GM19238 (cell line): ENCODE measurements around the gene N4BP2L2.

ENCODE experiments used
- DNase-seq: peaks from one replicate; pipeline ENCODE4 v3.0.0; 2011; ENCODE audit warnings: low spot score; ENCODE audit not compliant: insufficient read length

Gene N4BP2L2

GRCh38 chr13:32530841-32531253, 7.7 kb downstream of the N4BP2L2 start:
- DNase-seq: no peak

- no peak for DNase-seq
These were observed 10.2 kb downstream of the N4BP2L2 start for GRCh38 chr13:32528358-32528757.

DNA sequence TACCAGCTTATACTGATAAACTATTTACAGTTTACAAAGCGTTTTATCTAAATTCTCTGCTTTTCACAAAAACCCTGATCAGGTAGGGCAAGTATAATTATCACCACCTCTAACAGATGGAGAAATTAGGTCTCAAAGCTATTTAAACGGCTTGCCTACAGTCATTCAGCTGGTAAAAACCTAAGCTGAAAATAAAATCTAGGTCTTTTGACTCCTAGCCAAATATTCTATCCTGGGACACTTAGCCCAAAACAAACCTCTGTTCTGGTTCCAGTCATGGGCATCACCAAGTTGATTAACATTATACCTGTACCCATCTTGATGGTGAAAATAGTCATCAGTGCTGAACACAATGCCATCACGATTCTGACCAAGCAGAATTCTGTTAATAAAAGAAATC, 11.4 kb downstream of the N4BP2L2 start:
- no peak for DNase-seq

- DNase-seq: no peak
These were observed 12.8 kb downstream of the N4BP2L2 start for GRCh38 chr13:32525766-32526165.

- DNase-seq: no peak
These were observed 23.3 kb downstream of the N4BP2L2 start for GRCh38 chr13:32515246-32515645.

DNA sequence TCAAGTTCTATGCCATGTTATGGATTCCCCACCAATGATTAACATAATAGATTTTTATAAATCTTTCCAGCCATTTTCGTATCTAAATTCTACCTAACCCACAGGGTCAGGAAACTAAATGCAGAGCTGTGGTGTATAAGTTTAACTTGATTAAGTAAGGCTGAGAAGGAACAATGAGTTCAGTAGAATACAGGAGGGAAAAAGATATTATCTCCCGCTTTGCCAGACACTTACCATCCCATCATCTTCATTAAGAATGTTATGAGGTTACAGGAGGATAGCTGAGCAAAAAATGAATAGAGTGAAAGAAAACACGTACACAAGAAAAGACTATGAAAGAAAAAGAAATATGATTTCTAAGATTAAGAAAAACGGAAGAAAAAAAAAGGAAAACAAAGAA, 27.1 kb downstream of the N4BP2L2 start:
- no peak for DNase-seq

- DNase-seq: no peak
These were observed 33.7 kb downstream of the N4BP2L2 start for GRCh38 chr13:32504876-32505275.

DNA sequence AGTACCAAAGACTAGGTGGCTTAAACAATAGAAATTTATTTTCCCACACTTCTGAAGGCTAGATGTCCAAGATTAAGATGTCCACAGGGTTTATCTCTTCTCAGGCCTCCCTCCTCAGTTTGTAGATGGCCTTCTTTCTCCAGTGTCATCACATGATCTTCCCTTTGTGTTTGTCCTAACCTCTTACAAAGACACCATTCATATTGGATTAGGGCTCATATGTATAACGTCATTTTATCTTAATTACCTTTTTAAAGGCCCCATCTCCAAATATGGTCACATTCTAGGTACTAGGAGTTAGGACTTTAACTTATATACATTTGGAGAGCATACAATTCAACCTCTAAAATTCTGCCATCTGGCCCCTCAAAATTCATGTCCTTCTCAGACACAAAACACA, 34.3 kb downstream of the N4BP2L2 start:
- no peak for DNase-seq

DNA sequence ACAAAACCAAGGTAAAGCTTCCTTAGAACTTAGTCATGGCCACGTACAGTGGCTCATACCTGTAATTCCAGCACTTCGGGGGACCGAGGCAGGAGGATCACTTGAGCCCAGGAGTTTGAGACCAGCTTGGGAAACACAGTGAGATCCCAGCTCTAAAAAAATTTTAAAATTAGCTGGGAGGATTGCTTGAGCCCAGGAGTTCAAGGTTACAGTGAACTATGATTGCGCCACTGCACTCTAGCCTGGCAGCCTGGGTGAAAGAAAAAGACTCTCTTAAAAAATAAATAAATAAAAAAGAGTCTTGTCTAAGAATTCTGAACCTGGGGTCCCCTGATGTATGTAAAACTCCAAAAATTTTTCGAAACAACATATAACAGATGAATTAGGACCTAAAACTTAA, 34.9 kb downstream of the N4BP2L2 start:
- DNase-seq: no peak

DNA sequence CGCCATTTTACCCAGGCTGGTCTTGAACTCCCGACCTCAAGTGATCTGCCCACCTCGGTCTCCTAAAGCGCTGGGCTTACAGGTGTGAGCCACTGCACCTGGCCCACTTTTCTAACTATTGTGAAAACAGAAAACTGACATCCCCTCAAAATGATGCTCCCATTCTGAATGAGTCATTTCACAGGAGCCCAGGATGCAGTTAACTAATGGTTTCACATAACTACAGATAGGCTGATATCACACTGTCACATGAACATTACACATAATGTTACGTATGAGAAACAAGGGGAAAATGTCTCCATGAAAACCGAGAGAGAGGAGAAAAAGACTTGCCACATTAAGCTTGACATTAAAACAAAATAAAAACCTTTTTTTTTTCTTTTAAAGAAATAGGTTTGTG, 37.5 kb downstream of the N4BP2L2 start:
- no peak for DNase-seq

- DNase-seq: no peak
These were observed 38.9 kb downstream of the N4BP2L2 start for GRCh38 chr13:32499538-32500210.

DNA sequence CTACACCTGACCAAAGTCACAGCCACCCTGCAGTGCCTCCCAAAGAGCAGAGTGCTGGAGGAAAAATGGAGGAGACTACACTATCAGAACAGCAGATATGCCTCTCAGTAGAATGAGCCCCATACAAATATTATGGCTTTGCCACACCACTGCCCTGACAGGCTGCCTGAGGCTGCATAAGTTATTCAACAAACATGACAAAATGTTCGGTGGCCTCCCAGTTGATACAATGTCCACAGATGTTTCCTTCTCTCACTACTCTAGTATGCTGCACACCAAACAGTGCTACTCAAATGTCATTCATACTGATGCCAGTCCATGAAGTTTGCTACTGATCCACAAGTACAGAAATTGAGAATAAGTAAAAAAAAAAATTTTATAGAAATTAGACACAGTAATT, 41.0 kb downstream of the N4BP2L2 start:
- DNase-seq: no peak

DNA sequence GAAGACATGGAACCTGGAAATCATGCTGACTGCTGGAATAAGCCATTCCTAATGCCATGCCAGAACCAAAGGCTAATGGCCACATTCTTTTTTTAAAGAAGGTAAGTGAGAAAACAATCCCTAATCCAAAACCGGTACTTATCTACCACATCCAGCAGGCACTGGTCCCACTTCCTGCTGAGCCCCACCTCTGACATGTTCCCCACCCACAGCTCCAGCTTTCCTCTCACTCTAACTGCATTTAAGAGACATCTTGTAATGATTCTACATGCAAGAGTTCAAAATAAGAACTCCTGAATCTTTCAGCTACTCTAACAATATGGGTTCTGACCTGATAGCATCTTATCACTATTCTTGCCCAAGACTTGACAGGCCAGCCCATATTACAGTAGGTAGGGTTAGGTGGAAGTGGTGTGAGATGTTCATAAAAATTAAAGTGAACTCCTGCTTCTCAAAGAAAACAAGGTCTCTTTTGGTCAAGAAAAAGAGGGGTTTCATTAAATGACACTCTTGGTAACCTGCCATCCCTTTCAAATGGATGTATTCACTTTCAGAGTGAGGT, 41.9 kb downstream of the N4BP2L2 start:
- no peak for DNase-seq

DNA sequence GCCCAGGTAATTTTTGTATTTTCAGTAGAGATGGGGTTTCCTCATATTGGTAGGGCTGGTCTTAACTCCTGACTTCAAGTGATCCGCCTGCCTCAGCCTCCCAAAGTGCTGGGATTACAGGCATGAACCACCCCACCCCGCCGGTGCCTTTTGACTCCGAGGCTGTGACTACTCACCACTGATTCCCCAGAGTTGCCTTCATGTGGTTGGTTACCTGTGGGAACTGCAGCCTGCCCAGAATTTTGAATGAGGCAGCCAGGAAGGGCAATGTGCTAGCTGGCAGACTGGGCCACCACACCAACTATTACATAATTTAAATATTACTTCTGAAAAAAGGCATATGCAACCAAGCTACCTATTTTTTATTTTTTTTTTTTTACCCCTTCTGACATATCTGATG, 42.8 kb downstream of the N4BP2L2 start:
- no peak for DNase-seq

GRCh38 chr13:32495429-32495828, 43.2 kb downstream of the N4BP2L2 start:
- DNase-seq: no peak

GRCh38 chr13:32491028-32491427, 47.6 kb downstream of the N4BP2L2 start:
- DNase-seq: no peak

GRCh38 chr13:32476892-32477291, 61.7 kb downstream of the N4BP2L2 start:
- DNase-seq: no peak

- DNase-seq: no peak
These were observed 62.4 kb downstream of the N4BP2L2 start for GRCh38 chr13:32476021-32476731.

- no peak for DNase-seq
These were observed 63.4 kb downstream of the N4BP2L2 start for GRCh38 chr13:32474999-32475792.

GRCh38 chr13:32473650-32474049, 64.9 kb downstream of the N4BP2L2 start:
- no peak for DNase-seq

- no peak for DNase-seq
These were observed 66.4 kb downstream of the N4BP2L2 start for GRCh38 chr13:32472194-32472621.
